NB4 (cell line): Measurements from ENCODE around the gene KDM4C.
A peak's percentile ranks its signal among the peaks of the same experiment; 100 is the strongest.

ENCODE experiments used
- DNase-seq: peaks from one replicate; pipeline ENCODE4 v3.0.0; 2010; ENCODE audit warnings: low read depth
- H3K4me3 ChIP-seq: one replicate; pipeline ENCODE4 v1.5.1; 2011; ENCODE audit warnings: mild to moderate bottlenecking, low read depth, low read length, moderate library complexity
- CTCF ChIP-seq: IDR thresholded peaks from one replicate; pipeline ENCODE4 v1.5.1; 2012; ENCODE audit warnings: low read depth, low read length
- MAX ChIP-seq: IDR thresholded peaks from 2 replicates; pipeline ENCODE4 v1.6.1; 2011; ENCODE audit warnings: low read depth, low read length
- MYC ChIP-seq: IDR thresholded peaks from 2 replicates; pipeline ENCODE4 v1.6.1; 2011; ENCODE audit warnings: low read depth, low read length
- POLR2A ChIP-seq: IDR thresholded peaks from 2 replicates; pipeline ENCODE4 v1.6.1; 2011; ENCODE audit warnings: mild to moderate bottlenecking; ENCODE audit not compliant: insufficient read length; ENCODE audit errors: extremely low read depth

The KDM4C gene

DNA sequence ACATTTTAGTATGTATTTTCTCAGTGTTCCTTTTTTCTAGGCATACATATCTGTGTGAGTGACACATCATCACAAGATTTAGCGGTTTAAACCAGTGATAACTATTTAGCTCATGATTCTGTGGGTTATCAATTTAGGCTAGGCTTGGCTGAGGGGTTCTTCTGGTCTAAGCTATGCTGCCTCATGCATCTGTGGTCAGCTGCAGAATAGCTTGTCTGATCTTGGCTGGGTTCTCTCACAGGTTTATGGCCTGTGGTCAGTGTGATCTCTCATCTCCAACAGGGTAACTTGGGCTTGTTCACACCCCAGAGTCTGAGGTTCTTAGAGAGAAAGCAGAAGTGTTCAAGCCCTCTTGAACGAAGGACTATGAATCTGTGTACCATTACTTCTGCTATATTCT, 363.3 kb downstream of the KDM4C start:
- peak; percentile 72 for DNase-seq
- H3K4me3 ChIP-seq, result no peak overlapping the region
- TF ChIP-seq MYC, result 0 out of 2 replicates have a peak, but pooled peaks have one; percentile 16
- no peak; the same call in 1 of the 2 replicates for TF ChIP-seq MAX
- no peak for TF ChIP-seq POLR2A
- TF ChIP-seq CTCF, result no peak

DNA sequence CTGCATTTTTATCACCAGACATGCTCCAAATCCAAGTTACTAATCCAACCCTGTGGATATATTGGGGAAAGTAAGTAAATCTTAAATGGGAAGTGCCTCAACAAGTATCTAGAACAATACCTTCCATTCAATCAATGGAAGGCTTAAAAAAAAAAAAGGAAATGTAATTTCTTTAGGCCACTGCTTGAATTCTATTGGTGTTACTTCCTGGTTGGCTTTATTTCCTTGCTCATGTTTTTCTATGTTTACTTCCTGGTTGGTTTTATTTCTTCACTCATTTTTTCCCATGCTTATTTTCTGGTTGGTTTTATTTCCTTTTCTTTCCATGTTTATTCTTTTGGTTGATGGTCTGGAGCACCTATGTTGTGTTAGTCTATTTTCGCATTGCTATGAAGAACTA, 363.9 kb downstream of the KDM4C start:
- TF ChIP-seq MAX (no peak), CTCF (no peak), MYC (no peak), POLR2A (no peak)
- DNase-seq, result no peak
- no peak overlapping the region for H3K4me3 ChIP-seq

DNA sequence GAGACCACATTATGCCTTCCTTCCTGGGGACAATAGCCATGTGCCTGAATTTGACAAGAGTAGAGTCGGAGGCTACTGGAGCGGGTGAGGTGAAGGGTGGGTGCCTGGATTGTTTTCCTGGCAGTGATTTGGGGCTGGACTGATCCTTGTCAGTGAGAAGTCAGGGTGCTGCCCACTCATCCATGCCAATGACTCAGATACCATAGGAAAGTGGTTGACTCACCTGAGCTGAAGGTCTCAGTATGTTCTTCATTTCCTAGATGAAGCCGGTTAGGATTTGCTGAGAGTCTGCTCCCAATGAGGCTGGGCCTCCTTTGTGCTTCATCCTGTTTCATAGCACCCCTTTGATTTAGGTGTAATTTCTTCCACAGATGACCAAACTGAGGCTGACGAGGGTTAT, 366.0 kb downstream of the KDM4C start:
- DNase-seq, result no peak
- TF ChIP-seq CTCF, result no peak
- no peak for TF ChIP-seq MAX
- no peak for TF ChIP-seq MYC
- TF ChIP-seq POLR2A, result no peak
- no peak overlapping the region for H3K4me3 ChIP-seq

- TF ChIP-seq POLR2A, result no peak
- TF ChIP-seq MYC, result no peak
- no peak for TF ChIP-seq CTCF
- no peak for TF ChIP-seq MAX
- DNase-seq, result no peak
- H3K4me3 ChIP-seq, result no peak overlapping the region
Measured at GRCh38 chr9:7125231-7125630, 367.5 kb downstream of the KDM4C start.

DNA sequence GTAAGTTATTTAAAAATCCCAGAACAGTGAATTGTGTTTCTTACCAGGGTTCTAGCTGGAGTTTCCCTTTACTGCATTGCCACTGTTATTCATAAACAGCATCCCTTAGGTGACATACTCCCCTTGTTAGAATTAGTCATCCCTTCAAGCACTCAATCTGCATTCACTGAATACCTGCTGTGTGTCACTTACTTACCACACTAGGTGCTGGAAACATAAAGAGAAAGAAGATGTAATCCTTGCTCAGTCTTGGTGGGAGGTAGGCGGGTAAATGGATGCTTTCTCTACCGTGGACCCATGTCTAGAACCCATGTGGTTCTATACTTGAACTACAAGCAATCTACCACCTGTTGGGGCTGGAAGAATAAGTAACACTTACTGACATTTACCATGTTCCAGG, 371.6 kb downstream of the KDM4C start:
- TF ChIP-seq MAX (no peak), POLR2A (no peak), MYC (no peak), CTCF (no peak)
- H3K4me3 ChIP-seq, result no peak overlapping the region
- no peak for DNase-seq

DNA sequence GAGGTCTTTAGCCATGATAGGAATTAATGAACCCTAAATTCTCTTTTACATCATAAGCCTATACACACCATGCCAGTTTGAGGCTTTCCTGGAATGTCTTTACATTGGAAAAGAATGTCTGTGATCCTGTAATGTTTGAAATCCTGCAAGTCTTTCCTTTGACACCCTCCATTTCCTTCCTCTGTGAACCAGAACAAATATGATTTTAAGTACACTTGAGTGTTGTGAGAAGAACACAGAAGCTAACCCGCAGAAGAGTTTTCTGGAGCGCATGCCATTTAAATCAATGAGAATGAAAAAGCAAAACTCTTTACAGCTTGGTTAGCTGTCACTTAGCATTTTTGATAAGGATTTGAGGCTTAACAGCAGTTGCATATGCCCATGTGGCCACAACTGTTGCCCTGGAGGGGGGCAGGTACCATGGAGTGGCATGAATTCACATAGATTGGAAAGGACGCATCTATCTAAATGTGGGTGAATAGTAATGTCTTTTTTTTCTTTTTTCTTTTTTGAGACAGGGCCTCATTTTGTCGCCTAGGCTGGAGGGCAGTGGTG, 372.6 kb downstream of the KDM4C start:
- TF ChIP-seq MAX, result no peak
- no peak for TF ChIP-seq POLR2A
- no peak for TF ChIP-seq MYC
- no peak for TF ChIP-seq CTCF
- no peak overlapping the region for H3K4me3 ChIP-seq
- no peak for DNase-seq
